GM21390 (cell line): ENCODE measurements around the gene RAD9A.

Experiments
- ATAC-seq: cut with Tn5 transposase; IDR thresholded peaks from one replicate; pipeline ENCODE4 v1.9.1; 2021; ENCODE audit not compliant: unreplicated experiment

RAD9A gene

DNA sequence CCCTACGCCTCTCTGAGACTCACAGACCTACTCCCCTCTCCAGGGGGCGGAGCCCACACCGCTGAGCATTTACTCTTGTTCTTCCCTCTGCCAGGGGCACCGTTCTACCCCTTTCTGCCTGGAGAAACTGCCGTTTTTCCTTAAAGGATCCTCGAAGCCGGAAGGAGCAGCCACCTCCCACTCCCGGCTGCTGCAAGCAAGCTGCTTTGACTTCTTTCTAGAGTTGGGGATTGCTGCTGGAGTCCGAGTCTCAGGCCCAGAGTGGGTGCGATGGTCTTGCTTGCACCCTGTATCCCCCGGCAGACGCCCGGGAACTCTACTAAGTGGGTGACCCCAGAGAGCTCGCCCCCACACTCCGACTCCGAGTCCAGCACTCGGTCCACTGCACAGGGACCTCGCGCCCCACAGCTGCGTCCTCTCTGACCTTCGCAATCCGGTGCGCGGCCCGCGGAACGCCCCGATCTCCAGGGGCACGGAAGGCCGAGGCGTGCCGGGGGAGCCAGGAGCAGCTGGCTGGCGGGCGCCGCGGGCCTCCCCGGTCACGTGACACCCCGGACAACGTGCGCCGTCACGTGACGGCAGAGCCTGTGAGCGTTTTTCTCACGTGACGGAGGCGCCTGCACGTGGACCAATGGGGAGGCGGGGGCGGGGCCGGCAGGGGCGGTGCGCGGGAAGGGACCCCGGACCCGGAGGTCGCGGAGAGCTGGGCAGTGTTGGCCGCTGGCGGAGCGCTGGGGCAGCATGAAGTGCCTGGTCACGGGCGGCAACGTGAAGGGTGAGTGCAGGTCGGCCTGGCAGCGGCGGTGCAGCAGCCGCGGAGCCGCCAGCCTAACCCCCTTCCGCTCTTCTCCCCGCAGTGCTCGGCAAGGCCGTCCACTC lies at the start of gene RAD9A:
Gene RAD9A (plus strand): TSS at position 683 of the 879 bp plus-strand sequence. CDS start 59 bp downstream, at position 742.
- ATAC-seq = peak; percentile 51

DNA sequence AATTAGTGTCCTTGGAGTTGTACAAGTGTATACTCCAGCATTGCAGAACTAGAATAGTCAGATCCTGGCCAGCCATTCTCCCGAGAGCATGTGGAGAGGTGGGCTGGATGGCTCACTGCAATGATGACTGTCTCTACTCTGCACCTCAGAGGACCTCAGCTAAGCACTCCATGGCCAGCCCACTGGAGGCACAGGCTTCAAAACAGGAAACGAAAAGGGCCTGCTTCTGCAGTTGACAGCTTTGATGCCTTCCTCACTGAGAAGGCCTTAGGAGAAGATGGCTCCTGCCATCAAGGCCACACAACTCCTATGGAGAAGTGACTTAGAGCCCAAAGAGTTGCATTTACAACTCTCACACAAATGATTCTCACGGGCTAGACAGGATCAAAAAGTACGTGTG lies 47.5 kb upstream of the RAD9A start:
- no peak for ATAC-seq

DNA sequence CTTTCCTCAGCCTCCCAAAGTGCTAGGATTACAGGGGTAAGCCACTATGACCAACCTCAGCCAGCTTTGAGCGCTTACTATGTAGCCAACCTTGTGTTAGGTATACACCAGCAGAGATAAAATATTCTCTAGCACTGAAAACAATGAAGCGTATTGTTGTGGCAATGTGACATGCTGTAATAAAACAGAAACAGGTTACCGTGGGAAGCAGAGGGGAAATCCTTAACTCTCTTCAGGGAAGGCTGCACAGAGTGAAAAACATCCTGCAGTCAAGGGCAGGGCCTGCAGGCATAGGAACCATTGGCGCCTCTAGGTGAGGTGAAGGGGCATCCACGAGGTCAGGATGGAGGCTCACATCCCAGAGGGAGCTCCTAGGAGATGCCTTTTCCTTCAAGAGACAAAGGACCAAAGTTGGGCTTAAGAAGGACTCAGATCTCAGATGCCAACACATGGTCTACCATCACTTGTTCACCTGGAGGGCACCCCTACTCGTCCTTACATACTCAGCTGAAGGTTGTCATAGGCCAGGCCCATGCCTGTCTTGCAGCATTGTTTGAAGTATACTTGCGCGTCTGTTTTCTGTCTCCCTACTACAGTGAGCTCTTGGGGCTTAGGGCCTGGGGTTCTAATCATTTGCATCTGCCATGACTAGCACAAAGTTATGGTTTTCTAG lies 46.4 kb upstream of the RAD9A start:
- no peak for ATAC-seq

DNA sequence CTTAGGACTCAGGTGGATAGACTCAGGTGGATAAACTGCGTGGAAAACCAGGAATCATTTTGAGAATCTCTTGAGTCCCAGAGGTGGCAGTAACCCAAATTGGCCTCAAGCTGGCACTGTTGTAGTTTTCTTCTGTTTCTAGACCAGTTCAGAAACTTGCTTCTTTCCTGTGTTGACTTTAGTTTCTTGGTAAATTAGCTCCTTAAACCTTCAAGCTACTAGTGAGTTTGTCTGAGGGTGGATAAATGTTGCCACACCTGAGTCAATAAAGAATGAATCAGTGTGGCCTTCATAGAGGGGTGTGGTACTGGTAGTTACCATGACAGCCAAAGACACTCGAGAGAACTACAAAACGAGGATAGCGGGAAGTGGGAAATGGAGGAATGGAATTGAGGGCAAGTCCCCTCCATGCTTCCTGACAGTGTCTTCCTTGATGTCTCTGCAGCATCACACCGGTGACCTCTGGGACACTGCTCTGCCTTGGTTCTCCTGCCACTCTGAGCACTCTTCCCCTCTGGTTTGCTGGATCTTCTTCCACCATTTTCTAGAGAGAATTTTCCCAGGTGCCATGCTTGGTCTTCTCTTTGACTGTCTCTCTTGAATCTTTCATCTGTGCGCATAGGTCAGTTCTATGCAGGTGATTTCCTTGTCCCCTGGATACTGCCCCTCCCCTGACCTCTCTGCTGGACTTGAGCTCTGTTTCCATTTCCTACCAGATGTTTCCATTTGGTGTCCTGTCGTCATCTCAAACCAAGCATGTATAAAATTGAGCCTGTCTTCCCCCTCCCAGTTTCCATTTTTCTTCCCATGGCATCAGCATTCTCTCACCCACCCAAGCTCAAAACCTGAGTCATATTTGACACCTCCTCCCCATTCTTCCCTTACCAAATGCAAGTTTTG lies 45.6 kb upstream of the RAD9A start:
- no peak for ATAC-seq

DNA sequence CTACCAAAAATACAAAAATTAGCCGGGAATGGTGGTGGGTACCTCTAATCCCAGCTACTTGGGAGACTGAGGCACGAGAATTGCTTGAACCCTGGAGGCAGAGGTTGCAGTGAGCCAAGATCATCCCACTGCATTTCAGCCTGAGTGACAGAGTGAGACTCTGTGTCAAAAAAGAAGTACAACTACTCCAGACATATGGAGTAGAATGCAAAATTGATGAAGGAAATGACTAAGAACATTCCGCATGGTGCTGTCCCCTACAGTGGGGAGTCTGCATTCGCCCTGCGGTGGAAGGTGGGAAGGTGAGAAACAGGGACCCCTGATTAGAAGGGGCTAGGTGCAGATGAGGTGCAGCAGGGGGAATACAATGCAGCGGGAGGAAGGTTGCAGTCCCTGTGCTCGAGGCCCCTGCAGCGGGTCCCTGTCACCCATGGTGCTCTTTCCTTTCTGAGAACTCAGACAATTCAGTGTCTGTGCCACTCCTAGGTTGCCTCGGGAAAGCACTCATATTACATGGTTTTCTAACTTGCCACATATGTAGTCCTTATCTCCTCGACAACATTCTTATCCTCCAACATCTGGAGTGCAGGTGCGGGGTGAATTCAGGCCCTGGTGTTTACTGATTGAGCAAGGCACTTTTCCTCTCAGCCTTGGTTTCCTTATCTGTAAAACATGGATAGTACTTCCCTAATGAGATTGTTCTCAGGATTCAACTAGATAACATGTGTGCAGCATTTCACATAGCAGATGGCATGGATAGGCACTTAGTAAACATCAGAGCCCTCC lies 43.6 kb upstream of the RAD9A start:
- no peak for ATAC-seq

DNA sequence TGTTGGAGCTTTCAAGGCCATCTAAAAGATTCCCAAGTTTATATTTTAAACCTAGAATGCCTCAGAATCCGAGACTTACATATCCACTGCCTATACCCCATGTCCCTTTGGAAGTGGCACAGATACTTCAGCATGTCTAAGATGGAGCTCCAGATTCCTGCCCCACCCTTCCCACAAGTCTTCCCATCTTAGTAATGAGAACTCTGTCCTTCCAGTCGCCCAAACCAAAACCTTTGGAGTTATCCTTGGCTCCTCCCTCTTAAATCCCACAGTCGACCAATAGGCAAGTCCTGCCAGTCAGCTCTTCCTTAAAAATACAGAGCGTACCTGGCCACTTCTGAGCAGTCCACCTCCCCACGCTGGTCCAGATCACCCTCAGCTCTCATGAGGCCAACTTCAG lies 42.8 kb upstream of the RAD9A start:
- no peak for ATAC-seq

DNA sequence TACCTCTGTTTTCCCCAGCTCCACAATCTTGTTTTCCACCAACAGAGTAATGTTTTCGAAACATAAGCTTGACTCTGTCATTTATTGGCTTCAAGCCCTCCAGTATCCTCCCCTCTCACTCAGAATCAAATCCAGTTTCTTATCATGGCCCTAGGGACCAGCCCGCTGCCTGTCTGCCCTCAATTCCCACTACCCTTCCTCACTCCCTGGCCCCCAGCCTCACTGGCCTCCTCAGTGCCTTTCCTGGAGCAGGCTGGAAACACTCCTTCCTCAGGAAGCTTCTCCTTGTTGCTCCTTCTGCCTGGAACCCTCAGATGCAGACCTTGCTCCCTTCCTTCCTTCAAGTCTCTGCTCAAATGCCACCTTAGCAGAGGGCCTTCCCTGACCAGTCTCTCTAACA lies 42.3 kb upstream of the RAD9A start:
- no peak for ATAC-seq

DNA sequence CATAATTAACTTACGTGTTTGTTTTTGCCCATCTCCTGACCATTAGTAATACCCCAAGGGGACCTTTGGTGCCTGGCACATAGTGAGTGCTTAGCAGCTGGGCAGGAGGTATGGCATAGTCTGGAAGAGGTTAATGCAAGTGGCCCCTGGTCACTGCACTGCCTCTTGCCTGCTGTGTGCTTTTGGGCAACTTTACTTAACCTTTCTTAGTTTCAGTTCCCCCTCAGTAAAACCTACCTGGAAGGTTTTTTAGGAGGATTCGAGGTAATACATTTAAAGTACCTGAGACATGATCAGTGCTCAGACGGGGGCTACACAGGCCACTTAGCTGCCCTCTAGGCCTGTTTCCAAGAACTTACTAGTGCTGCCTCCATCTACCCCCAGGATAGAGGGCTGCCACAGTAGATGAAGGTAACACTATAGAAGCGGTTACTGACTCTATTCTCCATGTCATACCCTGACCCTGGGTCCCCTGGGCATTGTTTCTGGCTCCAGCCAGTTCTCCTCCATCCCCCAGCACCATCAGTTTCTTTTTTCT lies 41.8 kb upstream of the RAD9A start:
- no peak for ATAC-seq

DNA sequence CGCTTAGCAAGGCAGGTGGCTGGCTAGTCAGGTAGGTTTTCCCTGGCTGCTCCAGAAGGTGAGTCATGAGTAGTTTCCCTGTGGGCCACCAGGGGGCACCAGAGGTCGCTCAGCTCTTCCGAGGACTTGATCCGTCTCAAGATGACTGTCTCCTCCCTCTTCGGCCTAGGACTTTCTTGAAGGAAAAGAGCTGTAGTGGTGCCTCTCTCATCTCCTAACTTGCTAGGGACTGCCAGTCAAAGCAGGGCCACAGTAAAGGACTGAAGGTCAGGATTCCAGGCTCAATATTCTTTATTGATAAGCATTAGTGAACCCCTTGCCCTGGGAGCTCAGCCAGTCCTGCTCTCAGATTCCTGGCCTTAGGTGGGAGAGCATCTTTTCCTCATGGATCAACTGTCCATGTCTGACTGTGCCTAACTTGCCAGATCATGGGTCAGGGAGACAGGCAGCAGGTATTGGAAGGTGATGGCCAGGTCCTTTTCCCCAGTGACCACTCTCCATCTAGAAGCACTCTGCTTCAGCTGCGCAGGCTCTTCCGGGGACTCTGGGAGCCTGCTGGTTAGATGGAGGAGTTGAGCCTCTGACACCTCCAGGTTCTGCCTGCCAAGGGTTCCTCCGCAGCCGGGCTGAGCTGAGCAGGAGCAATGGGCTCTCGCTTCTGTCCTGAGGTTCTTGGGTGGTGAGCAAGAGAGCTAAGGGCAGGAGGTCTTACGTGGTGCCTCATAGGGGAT lies 40.3 kb upstream of the RAD9A start:
- no peak for ATAC-seq

DNA sequence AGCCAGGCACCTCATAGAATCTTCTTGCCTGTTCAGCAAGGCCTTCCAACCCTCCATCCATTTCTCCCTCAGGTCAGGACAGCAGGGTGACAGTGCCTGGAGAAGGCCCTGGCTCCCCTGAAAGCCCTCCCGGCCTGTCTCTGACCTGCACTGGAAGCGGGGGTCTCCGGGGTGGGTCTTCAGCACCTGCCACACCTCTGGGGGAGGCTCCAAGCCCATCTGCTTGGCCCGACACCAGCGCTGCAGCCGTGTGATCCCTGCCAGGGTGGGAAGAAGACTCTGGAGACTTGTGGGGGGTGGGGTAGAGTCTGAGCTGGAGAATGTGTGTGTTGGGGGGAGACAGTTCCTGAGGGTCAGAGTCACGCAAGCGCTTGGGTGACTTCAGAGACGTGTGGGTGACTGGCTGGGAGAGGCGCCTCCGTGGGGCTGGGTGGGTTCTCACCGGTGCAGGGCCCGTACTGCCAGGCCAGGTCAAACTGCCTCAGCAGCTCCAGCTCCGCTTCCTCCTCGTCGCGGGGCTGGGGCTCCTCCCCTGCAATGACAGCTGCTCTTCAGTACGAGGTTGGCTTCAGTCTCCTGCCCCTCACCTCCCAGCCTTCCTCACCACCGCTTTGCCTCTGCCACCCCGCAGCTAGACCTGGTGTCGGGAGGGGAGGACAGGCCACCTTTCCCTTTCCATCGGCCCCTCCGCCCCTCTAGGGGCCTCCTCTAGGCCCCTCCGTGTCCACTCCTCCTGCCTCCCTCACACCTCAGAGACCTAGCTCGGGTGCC lies 39.1 kb upstream of the RAD9A start:
- peak; percentile 9 for ATAC-seq

DNA sequence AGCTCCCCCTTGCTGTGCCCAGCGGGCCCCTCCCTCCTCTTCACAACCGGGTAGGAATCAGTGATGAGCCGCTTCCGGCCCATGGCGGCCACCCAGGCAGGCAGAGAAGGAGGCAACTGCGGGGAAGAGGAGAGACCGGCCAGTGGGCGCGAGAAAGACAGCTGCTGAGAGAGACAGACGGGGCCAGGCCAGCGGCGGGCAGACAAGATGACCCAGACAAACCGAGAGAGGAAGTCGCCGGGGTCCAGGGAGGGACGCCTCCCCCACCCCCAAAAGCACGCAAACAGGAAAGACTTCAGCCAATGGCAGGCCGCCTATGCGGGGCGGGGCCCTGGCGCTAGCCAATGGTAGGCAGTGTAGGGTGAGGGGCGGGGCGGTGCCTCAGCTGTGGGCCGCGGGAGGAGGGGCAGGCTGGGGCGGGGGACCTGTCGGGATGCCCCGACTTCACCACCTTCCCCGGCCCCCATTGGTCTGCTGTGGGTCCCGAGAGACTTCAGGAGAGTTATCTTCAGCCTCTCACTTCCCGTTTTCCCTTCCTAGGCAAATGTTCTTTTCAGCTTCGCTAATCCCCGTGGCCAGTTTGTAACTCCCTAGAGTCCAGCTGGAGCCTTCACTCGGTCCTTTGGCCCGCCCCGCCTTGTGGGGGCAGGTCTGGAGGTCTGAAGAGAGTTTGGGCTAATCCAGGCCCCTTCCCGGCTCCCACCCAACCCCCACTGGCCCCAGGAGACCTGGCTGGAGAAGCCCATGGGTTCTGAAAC lies 38.3 kb upstream of the RAD9A start, which contains the start of gene POLD4:
Gene POLD4 (minus strand): TSS at position 230 of the 758 bp plus-strand sequence. CDS start 147 bp downstream, at position 83.
- ATAC-seq = peak; percentile 72

DNA sequence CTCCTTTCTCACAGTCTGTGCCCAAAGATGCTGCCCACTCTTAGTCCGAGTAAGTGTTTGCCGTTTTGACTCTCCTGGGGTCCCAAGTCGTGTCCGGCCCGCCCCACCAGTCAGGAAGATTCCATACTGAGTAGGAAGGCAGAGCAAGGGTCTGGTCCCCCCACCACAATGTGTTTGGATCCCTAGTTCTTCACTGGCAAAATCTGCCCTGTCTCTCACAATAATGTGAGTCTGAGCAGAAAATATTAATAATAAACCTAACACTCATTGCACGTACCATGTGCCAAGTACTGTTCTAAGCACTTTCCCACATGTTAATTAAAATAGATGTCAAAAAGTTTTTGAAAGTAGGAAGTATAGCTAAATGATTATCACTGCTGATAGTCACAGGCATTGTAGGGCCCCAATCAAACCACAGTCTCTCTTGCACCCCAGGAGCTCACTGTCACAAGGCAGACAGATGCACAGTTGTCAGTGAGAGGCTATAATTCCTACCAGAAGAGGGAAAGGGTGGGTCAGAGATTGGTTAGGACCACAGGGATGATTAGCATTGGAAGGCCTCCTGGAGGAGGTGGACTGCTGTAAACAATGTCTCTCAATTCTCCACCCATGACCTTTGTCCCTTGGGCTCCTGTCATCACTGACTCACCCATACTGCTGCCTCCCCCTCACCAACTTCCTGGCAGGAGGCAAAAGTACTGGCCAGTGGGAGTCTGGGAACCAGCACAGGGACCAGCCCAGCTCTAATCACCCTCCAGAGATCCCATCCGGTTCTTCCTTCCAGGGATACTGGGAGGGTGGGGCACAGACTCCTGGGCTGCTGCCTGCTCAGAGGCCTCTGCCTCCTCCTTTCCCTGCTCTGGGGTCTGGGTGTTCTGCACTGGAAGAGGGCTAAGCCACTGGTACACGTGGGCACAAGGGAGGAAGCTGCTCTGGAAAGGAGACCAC lies 37.4 kb upstream of the RAD9A start:
- no peak for ATAC-seq

DNA sequence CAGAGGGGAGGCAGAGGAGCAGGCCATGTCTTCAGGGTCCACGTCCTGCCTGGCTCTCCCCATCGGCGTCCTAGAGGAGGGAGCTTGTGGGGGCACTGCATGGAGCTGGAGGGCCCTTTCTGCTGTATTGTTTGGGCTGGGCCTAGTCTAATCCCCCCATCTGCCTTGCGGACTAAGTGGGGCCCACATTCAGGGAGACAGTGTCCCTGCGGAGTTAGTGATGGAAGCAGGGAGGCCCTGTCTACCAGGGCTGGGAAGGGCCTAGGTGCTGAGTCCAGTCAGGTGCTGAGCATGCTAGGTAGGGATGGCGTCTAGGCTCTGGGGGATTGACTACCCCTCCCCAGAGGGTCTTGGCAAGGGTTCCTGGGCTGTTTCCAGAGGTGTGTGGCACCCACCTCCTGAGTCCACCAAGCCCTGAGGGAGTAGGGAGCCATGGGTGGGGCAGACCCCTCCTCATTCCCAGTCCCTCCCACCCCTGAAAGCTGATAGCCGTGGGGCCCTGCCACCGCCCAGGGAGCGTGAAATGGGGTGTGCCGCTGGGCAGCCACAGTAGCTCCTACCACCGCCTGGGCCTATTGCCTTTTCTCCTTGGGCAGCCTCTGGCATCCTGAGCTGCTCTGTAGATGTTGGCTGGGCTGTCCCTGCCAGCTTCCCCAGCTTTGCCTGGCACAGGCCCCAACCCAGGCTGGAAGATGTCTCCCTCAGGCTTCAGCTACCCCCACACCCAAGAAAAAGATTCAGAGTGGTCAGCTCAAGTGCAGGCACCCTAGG lies 36.6 kb upstream of the RAD9A start:
- no peak for ATAC-seq

DNA sequence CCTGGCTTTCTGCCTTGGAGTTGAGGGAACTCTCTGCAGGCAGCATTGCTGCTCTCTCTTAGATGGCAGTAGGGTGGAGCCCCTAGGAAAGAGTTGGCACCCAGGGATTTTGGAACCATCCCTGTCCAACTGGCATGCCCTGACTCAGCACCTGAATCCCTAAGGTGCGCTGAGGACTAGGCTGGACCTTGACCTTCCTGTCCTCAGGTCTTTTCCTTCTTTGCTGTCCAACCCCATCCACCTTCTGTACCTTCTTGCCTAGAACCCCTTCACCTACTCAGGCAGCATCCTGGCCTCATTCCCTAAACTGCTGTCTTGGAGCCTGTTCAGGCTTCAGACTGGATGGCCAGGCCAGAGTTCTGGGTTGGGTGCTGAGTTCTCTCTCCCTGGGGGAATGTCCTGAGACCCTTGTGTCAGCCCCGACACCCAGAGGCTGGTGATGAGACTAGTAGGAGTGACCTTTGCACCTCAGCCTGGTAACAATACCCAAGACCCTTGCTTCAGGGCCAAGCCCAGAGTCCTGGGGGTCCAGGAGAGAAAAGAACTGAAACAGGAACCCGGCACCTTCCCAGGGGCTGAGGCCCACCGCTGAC lies 35.9 kb upstream of the RAD9A start:
- no peak for ATAC-seq

DNA sequence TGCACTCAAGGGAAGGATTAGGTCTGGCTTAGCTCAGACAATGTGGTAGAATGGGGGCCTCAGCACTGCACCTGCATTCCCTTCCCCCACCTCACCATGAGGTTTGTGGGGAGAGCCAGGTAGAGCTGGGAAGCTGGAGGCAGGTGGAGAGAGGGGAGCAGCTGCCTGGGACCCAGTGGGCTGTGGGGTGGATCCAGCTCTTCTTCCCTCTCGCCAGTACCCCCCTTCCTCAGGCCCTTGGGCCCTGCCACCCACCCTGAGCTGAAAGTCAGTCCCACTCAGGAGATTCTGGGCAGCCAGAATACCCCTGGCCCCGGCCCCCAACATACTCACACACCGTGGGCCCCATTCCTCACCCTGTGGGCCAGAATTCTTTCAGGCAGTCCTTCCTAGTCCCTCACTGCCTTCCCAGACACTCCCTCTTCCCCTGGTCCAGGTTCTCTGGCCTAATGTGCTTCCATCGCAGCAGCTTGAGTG lies 35.4 kb upstream of the RAD9A start:
- ATAC-seq = no peak
